Large intestine (tissue), 1 donor: ENCODE results near the gene MMP12. TPM values are rescaled to one million over a fixed set of nuclear protein-coding genes. Genes with fewer than 3 reads are reported as not detected.

Experiments used
- polyA plus RNA-seq: library from polyadenylated mRNA; unstranded; fragments of 120-200 nt; gene quantifications from one replicate; pipeline ENCODE4 v1.2.1, GENCODE V29; 2013

Gene MMP12
- polyA plus RNA-seq, 1 donor: 0.66 TPM

Other genes starting within 250 kb of the MMP12 start
- not detected for gene MMP20, start 249.7 kb downstream of the MMP12 start, polyA plus RNA-seq
- 0.24 TPM for gene MMP27, start 169.2 kb downstream of the MMP12 start, polyA plus RNA-seq
- 0.09 TPM for gene MMP8, start 150.0 kb downstream of the MMP12 start, polyA plus RNA-seq
- gene MMP10, start 94.4 kb downstream of the MMP12 start, polyA plus RNA-seq: 0.36 TPM
- gene MMP1, start 76.8 kb downstream of the MMP12 start, polyA plus RNA-seq: 5.5 TPM
- 0.19 TPM for gene MMP3, start 31.4 kb downstream of the MMP12 start, polyA plus RNA-seq
- gene MMP13, start 80.8 kb upstream of the MMP12 start, polyA plus RNA-seq: 0.07 TPM
- 27.3 TPM for gene DCUN1D5, start 217.2 kb upstream of the MMP12 start, polyA plus RNA-seq
- gene DYNC2H1, start 234.4 kb upstream of the MMP12 start, polyA plus RNA-seq: 10.2 TPM